ENCODE measurements around the gene NPFFR1. TPM values are rescaled to one million over a fixed set of nuclear protein-coding genes. Genes with fewer than 3 reads are reported as not detected.
"Not testable (repeated sequence)": the region's sequence is repeated elsewhere in the genome, so short reads cannot be mapped to it uniquely, and the experiment has no call there.

Gene NPFFR1
- total RNA-seq, 2 donors from 2014 or later = not detected

- TF ChIP-seq CTCF (IDR thresholded peaks at IDR 0.05) = no peak
- TF ChIP-seq POLR2A (IDR thresholded peaks at IDR 0.05) = no peak
- Histone ChIP-seq H3K4me3 (no peak overlapping the region), H3K27ac (no peak overlapping the region), H3K27me3 (no peaks in the 10 kb centered on the region), H3K9me3 (no peaks in the 10 kb centered on the region), H3K4me1 (no peaks in the 10 kb centered on the region), H3K36me3 (replicated peaks in 1 of 2; ENCODE audit: insufficient read depth in 1 of 2, low read depth in 2 of 2) (no peaks in the 10 kb centered on the region)
- intact Hi-C loops (cut with DNase I) = no loop called here
- ATAC-seq (no peak), DNase-seq (no peak)
- 55 to 65% methylated on average over 6 of the region's 6 CpGs for whole genome bisulfite sequencing, 2 donors
These were observed 36.4 kb downstream of the NPFFR1 start for GRCh38 chr10:70247360-70247759.

DNA sequence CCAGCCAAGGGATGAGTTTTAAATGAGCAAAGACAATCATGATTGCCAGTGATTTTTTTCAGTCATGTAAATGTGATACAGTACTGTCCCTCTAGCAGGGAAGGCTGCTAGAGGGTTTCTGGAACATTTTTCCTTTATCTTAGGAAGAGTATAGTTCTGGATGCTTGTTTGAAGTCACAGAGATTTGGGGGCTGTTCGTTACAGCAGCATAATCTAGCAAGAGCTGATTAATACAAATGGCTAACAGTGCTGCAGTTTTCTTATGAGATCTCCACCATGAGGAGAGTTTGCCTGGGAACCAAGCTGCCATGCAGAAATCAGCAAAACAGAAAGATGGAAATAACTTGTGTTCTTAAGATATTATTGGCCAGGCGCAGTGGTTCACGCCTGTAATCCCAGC is 42.7 kb downstream of the NPFFR1 start:
- Histone ChIP-seq H3K9me3 (no peaks in the 10 kb centered on the region), H3K4me3 (no peak overlapping the region), H3K4me1 (no peaks in the 10 kb centered on the region), H3K36me3 (replicated peaks in 1 of 2; ENCODE audit: insufficient read depth in 1 of 2, low read depth in 2 of 2) (no peaks in the 10 kb centered on the region), H3K27me3 (no peaks in the 10 kb centered on the region), H3K27ac (no peak overlapping the region)
- ATAC-seq (no peak), DNase-seq (no peak)
- intact Hi-C loops (cut with DNase I) = no loop called here
- WGBS, 2 donors = 98 to 100% methylated on average over 3 of the region's 3 CpGs
- TF ChIP-seq POLR2A (IDR thresholded peaks at IDR 0.05) = no peak
- no peak for TF ChIP-seq CTCF (IDR thresholded peaks at IDR 0.05)

DNA sequence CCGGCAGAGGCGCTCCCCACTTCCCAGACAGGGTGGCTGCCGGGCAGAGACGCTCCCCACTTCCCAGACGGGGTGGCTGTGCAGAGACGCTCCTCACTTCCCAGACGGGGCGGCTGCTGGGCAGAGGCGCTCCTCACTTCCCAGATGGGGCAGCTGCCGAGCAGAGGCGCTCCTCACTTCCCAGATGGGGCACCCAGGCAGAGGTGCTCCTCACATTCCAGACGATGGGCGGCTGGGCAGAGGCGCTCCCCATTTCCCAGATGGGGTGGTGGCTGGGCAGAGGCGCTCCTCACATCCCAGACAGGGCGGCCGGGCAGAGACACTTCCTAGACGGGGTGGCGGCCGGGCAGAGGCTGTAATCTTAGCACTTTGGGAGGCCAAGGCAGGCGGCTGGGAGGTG is 43.8 kb downstream of the NPFFR1 start:
- intact Hi-C loops (cut with DNase I); H3K4me3 ChIP-seq; DNase-seq; H3K4me1 ChIP-seq; H3K9me3 ChIP-seq; ATAC-seq; H3K27ac ChIP-seq; H3K27me3 ChIP-seq; H3K36me3 ChIP-seq (replicated peaks in 1 of 2; ENCODE audit: insufficient read depth in 1 of 2, low read depth in 2 of 2): not testable (repeated sequence)
- WGBS, 2 donors = 87 to 100% methylated on average over 2 to 13 of the region's 21 CpGs

- H3K4me1 ChIP-seq; H3K4me3 ChIP-seq; H3K9me3 ChIP-seq; H3K27ac ChIP-seq; H3K27me3 ChIP-seq; intact Hi-C loops (cut with DNase I); ATAC-seq; H3K36me3 ChIP-seq (replicated peaks in 1 of 2; ENCODE audit: insufficient read depth in 1 of 2, low read depth in 2 of 2); DNase-seq: not testable (repeated sequence)
- 91 to 94% methylated on average over 16 to 47 of the region's 55 CpGs for WGBS, 2 donors
These were observed 44.5 kb downstream of the NPFFR1 start for GRCh38 chr10:70239077-70239976.

- 76 to 78% methylated on average over 6 of the region's 6 CpGs for WGBS, 2 donors
- H3K9me3 ChIP-seq; DNase-seq; intact Hi-C loops (cut with DNase I); H3K36me3 ChIP-seq (replicated peaks in 1 of 2; ENCODE audit: insufficient read depth in 1 of 2, low read depth in 2 of 2); H3K27me3 ChIP-seq; ATAC-seq; H3K27ac ChIP-seq; H3K4me1 ChIP-seq; H3K4me3 ChIP-seq: not testable (repeated sequence)
These were observed 45.8 kb downstream of the NPFFR1 start for GRCh38 chr10:70237958-70238536.

GRCh38 chr10:70234668-70235447 is 48.9 kb downstream of the NPFFR1 start:
- no peaks in the 10 kb centered on the region for H3K36me3 ChIP-seq (replicated peaks in 1 of 2; ENCODE audit: insufficient read depth in 1 of 2, low read depth in 2 of 2)
- ATAC-seq (no peak), DNase-seq (no peak)
- peaks cover 22% of the 10 kb centered on the region for H3K4me1 ChIP-seq
- H3K9me3 ChIP-seq = no peaks in the 10 kb centered on the region
- no peak overlapping the region for H3K4me3 ChIP-seq
- TF ChIP-seq CTCF (IDR thresholded peaks at IDR 0.05) (no peak), POLR2A (IDR thresholded peaks at IDR 0.05) (no peak)
- H3K27ac ChIP-seq = no peak overlapping the region
- intact Hi-C loops (cut with DNase I) = loop anchor here (5.0 kb wide), 1 partner anchor 127 kb away; no protein-coding TSS in a partner anchor
- 75 to 77% methylated on average over 18 of the region's 18 CpGs for WGBS, 2 donors
- H3K27me3 ChIP-seq = no peaks in the 10 kb centered on the region
